Prostate gland (tissue), 1 donor: Measurements from ENCODE around the gene GLRX5.

Experiments
- POLR2A ChIP-seq: fragments of 450-650 bp; IDR thresholded peaks from one replicate; pipeline ENCODE4 v1.6.1; 2016; ENCODE audit warnings: antibody characterized with exemption, mild to moderate bottlenecking
- POLR2AphosphoS5 ChIP-seq: sonication (generic); formaldehyde crosslinking; IDR thresholded peaks from one replicate; pipeline ENCODE4 v1.6.1; 2017; ENCODE audit warnings: antibody characterized with exemption

GRCh38 chr14:95486875-95487668 lies 47.8 kb upstream of the GLRX5 start:
- TF ChIP-seq POLR2A (no peak), POLR2AphosphoS5 (no peak)
